Fibroblast of mammary gland (primary cell): ENCODE results near the gene INPP5B.

Experiments used
- DNase-seq: peaks from one replicate; pipeline ENCODE4 v3.0.0-alpha.2; 2010; ENCODE audit warnings: low read depth
- H3K4me3 ChIP-seq: 2 replicates; pipeline ENCODE4 v1.5.1; 2011; ENCODE audit warnings: low read depth, mild to moderate bottlenecking, low read length, moderate library complexity; ENCODE audit not compliant: control insufficient read depth
- CTCF ChIP-seq: conservative IDR thresholded peaks from 2 replicates; pipeline ENCODE4 v1.5.1; 2011; ENCODE audit warnings: low read depth, low read length, inconsistent platforms; ENCODE audit not compliant: control insufficient read depth, insufficient read depth

The INPP5B gene

DNA sequence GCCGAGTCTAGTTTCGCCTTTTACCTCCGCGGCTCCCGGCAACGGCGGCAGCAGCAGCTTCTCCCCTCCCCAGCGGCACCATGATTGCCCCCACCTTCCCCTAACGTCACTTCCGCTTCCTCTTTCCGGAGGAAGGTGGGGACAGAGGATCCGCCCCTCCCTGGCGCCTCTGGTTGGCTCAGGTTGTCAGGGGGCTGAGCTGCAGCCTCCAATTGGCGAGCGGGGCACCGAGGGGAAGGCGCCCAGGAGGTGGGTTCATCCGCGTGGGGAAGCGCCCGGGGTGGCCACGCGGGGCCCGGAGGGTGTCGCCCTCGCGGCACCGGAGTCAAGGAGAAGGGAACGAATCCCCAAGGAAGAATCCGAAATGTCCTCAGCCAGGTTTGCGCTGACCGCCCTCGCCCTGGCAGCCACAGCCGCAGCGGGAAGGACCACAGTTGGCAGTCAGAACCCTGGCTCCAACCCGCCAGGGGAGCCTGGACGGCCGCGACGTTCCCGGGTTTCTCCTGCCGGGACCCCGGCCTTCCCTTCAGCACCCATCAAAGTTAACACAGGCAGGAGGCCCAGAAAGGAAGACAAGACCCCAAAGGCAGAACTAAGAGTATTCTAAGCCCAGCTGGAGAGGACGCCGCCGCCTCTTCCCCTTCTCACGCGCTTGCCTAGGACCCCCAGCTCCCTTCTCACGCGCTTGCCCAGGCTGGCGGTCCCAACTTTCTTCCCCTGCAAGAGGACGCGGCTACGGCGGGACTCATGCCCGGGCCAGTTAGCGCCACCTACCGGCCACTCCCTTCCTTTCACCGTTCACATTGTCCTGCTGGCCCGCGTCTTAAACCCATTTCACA lies 87.1 kb downstream of the INPP5B start, which contains the start of gene MTF1:
Gene MTF1, minus strand, starts transcription at position 86 of the 839 bp plus-strand sequence. CDS start 1,934 bp downstream, outside the sequence.
- TF ChIP-seq CTCF: peak; percentile 75
- H3K4me3 ChIP-seq: peak within 1 kb of the TSS; percentile 100
- DNase-seq: peak; percentile 95

GRCh38 chr1:37858931-37859506 lies 87.8 kb downstream of the INPP5B start:
- DNase-seq: peak; percentile 33
- no peak for TF ChIP-seq CTCF
- peak overlapping the region; percentile 100 for H3K4me3 ChIP-seq

- no peak overlapping the region for H3K4me3 ChIP-seq
- no peak for TF ChIP-seq CTCF
- no peak for DNase-seq
These were observed 92.4 kb downstream of the INPP5B start for GRCh38 chr1:37854406-37854805.

- no peak overlapping the region for H3K4me3 ChIP-seq
- TF ChIP-seq CTCF: no peak
These were observed 93.7 kb downstream of the INPP5B start for GRCh38 chr1:37853157-37853556.

GRCh38 chr1:37851782-37852210 lies 95.1 kb downstream of the INPP5B start:
- H3K4me3 ChIP-seq: no peak overlapping the region
- DNase-seq: peak; percentile 55

More at GRCh38 chr1:37853157-37853556, 93.7 kb downstream of the INPP5B start:
- DNase-seq: no peak

DNA sequence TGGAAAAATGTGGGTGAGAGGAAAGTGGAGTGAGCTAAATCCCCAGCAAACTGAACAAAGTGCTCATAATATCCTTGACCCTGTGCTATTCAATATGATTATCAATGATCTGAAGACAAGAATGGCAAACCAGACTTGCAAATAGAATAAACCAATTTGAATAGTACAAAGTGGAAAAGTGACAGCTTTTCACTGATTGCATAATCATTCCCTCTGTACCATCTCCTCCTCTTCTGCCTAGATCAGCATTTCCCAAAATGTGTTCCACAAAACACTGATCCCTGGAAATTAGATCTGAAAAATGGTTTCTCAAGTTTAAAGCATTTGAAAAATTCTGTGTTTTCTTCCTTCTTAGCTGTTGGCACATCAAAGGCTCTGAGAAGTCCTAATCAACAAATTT lies 95.6 kb downstream of the INPP5B start:
- TF ChIP-seq CTCF: no peak

More at GRCh38 chr1:37851782-37852210, 95.1 kb downstream of the INPP5B start:
- TF ChIP-seq CTCF: no peak

More for the DNA sequence above, 95.6 kb downstream of the INPP5B start:
- no peak for DNase-seq
- no peak overlapping the region for H3K4me3 ChIP-seq
